HEK293 (cell line): ENCODE results near the gene NAPG.
"Not testable (repeated sequence)": the region's sequence is repeated elsewhere in the genome, so short reads cannot be mapped to it uniquely, and the experiment has no call there.

Experiments
- CTCF ChIA-PET: fragments of 350-600 bp; formaldehyde crosslinking; extraction: SDS; loops from one replicate; lab custom pipeline; 2021; ENCODE audit warnings: antibody characterized with exemption; lab: Yijun Ruan, JAX
- POLR2A ChIA-PET: fragments of 300-600 bp; formaldehyde crosslinking; extraction: SDS; loops from one replicate; lab custom pipeline; 2020; ENCODE audit warnings: antibody characterized with exemption, inconsistent platforms; lab: Yijun Ruan, JAX
- H3K27ac ChIP-seq: fragments of 200-500 bp; sonication (Bioruptor generic); 2 replicates; pipeline ENCODE4 v1.5.1; 2014; ENCODE audit warnings: low read depth, low read length, control low read depth, inconsistent platforms; ENCODE audit errors: extremely low read depth
- H3K36me3 ChIP-seq, 2 experiments: fragments of 200-500 bp in 1 of 2; sonication (Bioruptor generic) in 1 of 2; 1 replicate in 1 of 2; 2 replicates in 1 of 2; pipeline ENCODE4 v1.5.1; 2014 to 2017; ENCODE audit warnings: inconsistent platforms in 2 of 2, low read length in 2 of 2; ENCODE audit not compliant: control insufficient read depth in 2 of 2, insufficient read depth in 1 of 2
- H3K4me1 ChIP-seq: fragments of 200-500 bp; sonication (Bioruptor generic); 2 replicates; pipeline ENCODE4 v1.5.1; 2014; ENCODE audit warnings: mild to moderate bottlenecking, low read length, inconsistent platforms; ENCODE audit not compliant: control insufficient read depth, insufficient read depth
- H3K4me3 ChIP-seq: 2 replicates; pipeline ENCODE4 v1.5.1; 2011; ENCODE audit warnings: low read depth, mild to moderate bottlenecking, control low read depth, low read length, moderate library complexity
- H3K9me3 ChIP-seq: fragments of 200-500 bp; sonication (Bioruptor generic); 2 replicates; pipeline ENCODE4 v1.5.1; 2014; ENCODE audit warnings: low read depth, low read length, inconsistent platforms; ENCODE audit not compliant: control insufficient read depth, insufficient read depth
- BCL11A ChIP-seq: fragments of 450-650 bp; formaldehyde crosslinking; IDR thresholded peaks from 2 replicates; pipeline ENCODE4 v1.5.1; 2016; ENCODE audit warnings: low read depth, missing biosample characterization, missing genetic modification characterization
- BCL11B ChIP-seq: fragments of 450-650 bp; formaldehyde crosslinking; IDR thresholded peaks from 2 replicates; pipeline ENCODE4 v1.5.1; 2016; ENCODE audit warnings: low read depth, missing biosample characterization, missing genetic modification characterization
- FEZF1 ChIP-seq: fragments of 450-650 bp; formaldehyde crosslinking; IDR thresholded peaks from 2 replicates; pipeline ENCODE4 v1.5.1; 2016; ENCODE audit warnings: missing biosample characterization, missing genetic modification characterization
- GLIS1 ChIP-seq: fragments of 450-650 bp; formaldehyde crosslinking; IDR thresholded peaks from 2 replicates; pipeline ENCODE4 v1.5.1; 2016; ENCODE audit warnings: missing biosample characterization, missing genetic modification characterization
- GLIS2 ChIP-seq: fragments of 450-650 bp; formaldehyde crosslinking; IDR thresholded peaks from 2 replicates; pipeline ENCODE4 v1.5.1; 2016; ENCODE audit warnings: missing biosample characterization, missing genetic modification characterization
- IKZF3 ChIP-seq: fragments of 450-650 bp; IDR thresholded peaks from 2 replicates; pipeline ENCODE4 v1.5.0; 2018; ENCODE audit warnings: missing biosample characterization, mild to moderate bottlenecking, missing genetic modification characterization, moderate library complexity
- KLF1 ChIP-seq: fragments of 450-650 bp; formaldehyde crosslinking; IDR thresholded peaks from 2 replicates; pipeline ENCODE4 v1.5.1; 2016; ENCODE audit warnings: missing biosample characterization, missing genetic modification characterization
- KLF8 ChIP-seq: fragments of 450-650 bp; formaldehyde crosslinking; IDR thresholded peaks from 2 replicates; pipeline ENCODE4 v1.5.1; 2016; ENCODE audit warnings: missing biosample characterization, missing genetic modification characterization
- PRDM10 ChIP-seq: fragments of 450-650 bp; formaldehyde crosslinking; IDR thresholded peaks from 2 replicates; pipeline ENCODE4 v1.5.1; 2016; ENCODE audit warnings: missing biosample characterization, missing genetic modification characterization
- ZBTB48 ChIP-seq: fragments of 450-650 bp; formaldehyde crosslinking; IDR thresholded peaks from 2 replicates; pipeline ENCODE4 v1.5.1; 2016; ENCODE audit warnings: missing biosample characterization, missing genetic modification characterization
- ZIC2 ChIP-seq: fragments of 450-650 bp; formaldehyde crosslinking; IDR thresholded peaks from 2 replicates; pipeline ENCODE4 v1.5.1; 2016; ENCODE audit warnings: missing biosample characterization, missing genetic modification characterization
- ZNF138 ChIP-seq: fragments of 450-650 bp; formaldehyde crosslinking; IDR thresholded peaks from 2 replicates; pipeline ENCODE4 v1.5.1; 2016; ENCODE audit warnings: missing biosample characterization, missing genetic modification characterization, borderline replicate concordance
- ZNF140 ChIP-seq: fragments of 450-650 bp; formaldehyde crosslinking; IDR thresholded peaks from 2 replicates; pipeline ENCODE4 v1.5.1; 2016; ENCODE audit warnings: missing biosample characterization, missing genetic modification characterization
- ZNF202 ChIP-seq: fragments of 450-650 bp; formaldehyde crosslinking; IDR thresholded peaks from 2 replicates; pipeline ENCODE4 v1.5.1; 2016; ENCODE audit warnings: missing biosample characterization, missing genetic modification characterization, borderline replicate concordance
- ZNF398 ChIP-seq: fragments of 450-650 bp; formaldehyde crosslinking; IDR thresholded peaks from 2 replicates; pipeline ENCODE4 v1.5.1; 2017; ENCODE audit warnings: missing biosample characterization, missing genetic modification characterization
- ZNF558 ChIP-seq: fragments of 450-650 bp; formaldehyde crosslinking; IDR thresholded peaks from 2 replicates; pipeline ENCODE4 v1.5.1; 2016; ENCODE audit warnings: missing biosample characterization, missing genetic modification characterization
- ZNF585B ChIP-seq: fragments of 450-650 bp; formaldehyde crosslinking; IDR thresholded peaks from 2 replicates; pipeline ENCODE4 v1.5.1; 2016; ENCODE audit warnings: missing biosample characterization, missing genetic modification characterization
- ZNF654 ChIP-seq: fragments of 450-650 bp; formaldehyde crosslinking; IDR thresholded peaks from 2 replicates; pipeline ENCODE4 v1.5.1; 2016; ENCODE audit warnings: low read depth, missing biosample characterization, missing genetic modification characterization
- ZSCAN30 ChIP-seq: fragments of 450-650 bp; IDR thresholded peaks from 2 replicates; pipeline ENCODE4 v1.5.1; 2018; ENCODE audit warnings: missing biosample characterization, mild to moderate bottlenecking, missing genetic modification characterization, moderate library complexity
- TF ChIP-seq, protein P1 (sequence below): fragments of 450-650 bp; formaldehyde crosslinking; IDR thresholded peaks from 2 replicates; pipeline ENCODE4 v1.5.1; 2016; ENCODE audit warnings: missing biosample characterization, missing genetic modification characterization

Gene NAPG

DNA sequence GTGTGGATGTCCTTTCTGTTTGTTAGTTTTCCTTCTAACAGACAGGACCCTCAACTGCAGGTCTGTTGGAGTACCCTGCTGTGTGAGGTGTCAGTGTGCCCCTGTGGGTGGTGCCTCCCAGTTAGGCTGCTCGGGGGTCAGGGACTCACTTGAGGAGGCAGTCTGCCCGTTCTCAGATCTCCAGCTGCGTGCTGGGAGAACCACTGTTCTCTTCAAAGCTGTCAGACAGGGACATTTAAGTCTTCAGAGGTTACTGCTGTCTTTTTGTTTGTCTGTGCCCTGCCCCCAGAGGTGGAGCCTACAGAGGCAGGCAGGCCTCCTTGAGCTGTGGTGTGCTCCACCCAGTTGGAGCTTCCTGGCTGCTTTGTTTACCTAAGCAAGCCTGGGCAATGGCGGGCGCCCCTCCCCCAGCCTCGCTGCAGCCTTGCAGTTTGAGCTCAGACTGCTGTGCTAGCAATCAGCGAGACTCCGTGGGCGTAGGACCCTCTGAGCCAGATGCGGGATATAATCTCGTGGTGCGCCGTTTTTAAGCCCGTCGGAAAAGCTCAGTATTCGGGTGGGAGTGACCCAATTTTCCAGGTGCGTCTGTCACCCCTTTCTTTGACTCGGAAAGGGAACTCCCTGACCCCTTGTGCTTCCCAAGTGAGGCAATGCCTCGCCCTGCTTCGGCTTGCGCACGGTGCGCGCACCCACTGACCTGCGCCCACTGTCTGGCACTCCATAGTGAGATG, 52.2 kb downstream of the NAPG start:
- CTCF ChIA-PET = interaction anchor here (1.0 to 1.3 kb wide), 3 partner anchors 18 to 269 kb away, joined by 3 read pairs; no protein-coding TSS in a partner anchor
- H3K4me1 ChIP-seq, POLR2A ChIA-PET, H3K36me3 ChIP-seq, H3K9me3 ChIP-seq, H3K27ac ChIP-seq, H3K4me3 ChIP-seq: not testable (repeated sequence)
- peak; percentile 65 for TF ChIP-seq ZIC2 (tag by site-specific recombination)
- 0 out of 2 replicates have a peak, but pooled peaks have one; percentile 72 for TF ChIP-seq ZSCAN30 (tag by site-specific recombination)
- peak; percentile 28; the same call in 1 of the 2 replicates for TF ChIP-seq KLF1 (tag by site-specific recombination)
- peak; percentile 48; the same call in 1 of the 2 replicates for TF ChIP-seq PRDM10 (tag by site-specific recombination)
- peak; percentile 63 for TF ChIP-seq GLIS1 (tag by site-specific recombination)
- peak; percentile 80 for TF ChIP-seq IKZF3 (tag by site-specific recombination)
- 0 out of 2 replicates have a peak, but pooled peaks have one; percentile 20 for TF ChIP-seq FEZF1
- peak; percentile 58 for TF ChIP-seq GLIS2
- 0 out of 2 replicates have a peak, but pooled peaks have one; percentile 17 for TF ChIP-seq ZBTB48 (tag by site-specific recombination)

GRCh38 chr18:10578573-10578899, 52.7 kb downstream of the NAPG start:
- H3K36me3 ChIP-seq, H3K4me1 ChIP-seq, H3K4me3 ChIP-seq, H3K9me3 ChIP-seq, H3K27ac ChIP-seq: not testable (repeated sequence)
- POLR2A ChIA-PET = interaction anchor here (0.6 kb wide), 1 partner anchor 12 kb away, joined by 4 read pairs; no protein-coding TSS in a partner anchor
- CTCF ChIA-PET = interaction anchor here (1.0 to 1.3 kb wide), 3 partner anchors 18 to 269 kb away, joined by 3 read pairs; no protein-coding TSS in a partner anchor

DNA sequence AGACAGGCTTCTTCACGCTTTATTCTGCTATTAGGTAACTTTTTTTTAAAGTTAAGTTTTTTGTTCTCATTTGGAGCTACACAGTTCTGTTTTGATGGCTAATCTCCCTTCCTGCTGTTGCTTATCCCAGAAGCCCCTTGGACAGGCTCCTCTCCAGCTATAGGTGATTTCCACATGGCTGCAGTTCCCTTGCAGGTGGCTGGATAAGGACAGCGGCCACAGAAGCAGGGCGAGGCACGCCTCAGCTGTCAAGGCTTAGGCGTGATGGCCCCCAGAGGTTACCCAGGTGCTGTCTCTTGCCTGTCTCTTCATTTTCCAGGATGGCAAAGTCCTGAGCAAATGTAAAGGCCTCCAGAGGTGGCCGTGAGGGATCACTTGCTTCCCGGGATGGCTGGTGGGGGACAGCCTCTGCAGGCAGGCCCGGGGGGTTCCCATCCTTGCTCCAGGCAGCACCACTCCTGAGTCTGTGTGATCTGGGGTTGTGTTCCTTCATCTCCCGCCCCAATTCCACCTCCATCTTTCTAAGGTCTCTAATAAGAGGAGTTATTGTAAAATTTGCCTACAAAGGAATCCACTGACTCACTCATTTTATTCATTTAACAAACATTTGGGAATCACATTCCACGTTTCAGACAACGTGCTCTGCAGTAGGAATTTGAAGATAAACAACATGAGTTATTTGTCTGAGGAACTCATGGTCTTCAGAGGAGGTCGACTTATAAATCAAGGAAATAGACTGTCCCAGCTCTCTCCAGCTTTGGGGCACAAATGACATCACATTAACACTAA, 53.4 kb downstream of the NAPG start:
- H3K36me3 ChIP-seq = no peaks in the 10 kb centered on the region
- CTCF ChIA-PET = interaction anchor here (0.7 to 1.3 kb wide), 2 partner anchors 81 to 222 kb away, joined by 3 to 6 read pairs; no protein-coding TSS in a partner anchor
- no peaks in the 10 kb centered on the region for H3K4me1 ChIP-seq
- H3K27ac ChIP-seq = no peak overlapping the region
- H3K9me3 ChIP-seq = no peaks in the 10 kb centered on the region
- TF ChIP-seq ZNF138 = no peak
- TF ChIP-seq ZNF585B (tag by site-specific recombination) = no peak
- no peak for TF ChIP-seq ZNF558 (tag by site-specific recombination)
- TF ChIP-seq KLF8 (tag by site-specific recombination) = no peak
- no peak for TF ChIP-seq FEZF1
- no peak for TF ChIP-seq ZNF140 (tag by site-specific recombination)
- TF ChIP-seq ZNF202 (tag by site-specific recombination) = no peak
- TF ChIP-seq ZNF398 (tag by site-specific recombination) = no peak
- TF ChIP-seq, protein P1, sequence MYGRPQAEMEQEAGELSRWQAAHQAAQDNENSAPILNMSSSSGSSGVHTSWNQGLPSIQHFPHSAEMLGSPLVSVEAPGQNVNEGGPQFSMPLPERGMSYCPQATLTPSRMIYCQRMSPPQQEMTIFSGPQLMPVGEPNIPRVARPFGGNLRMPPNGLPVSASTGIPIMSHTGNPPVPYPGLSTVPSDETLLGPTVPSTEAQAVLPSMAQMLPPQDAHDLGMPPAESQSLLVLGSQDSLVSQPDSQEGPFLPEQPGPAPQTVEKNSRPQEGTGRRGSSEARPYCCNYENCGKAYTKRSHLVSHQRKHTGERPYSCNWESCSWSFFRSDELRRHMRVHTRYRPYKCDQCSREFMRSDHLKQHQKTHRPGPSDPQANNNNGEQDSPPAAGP (tag by site-specific recombination) = no peak
- no peak for TF ChIP-seq BCL11A (tag by site-specific recombination)
- TF ChIP-seq BCL11B = no peak
- TF ChIP-seq ZNF654 = no peak
- no peak overlapping the region for H3K4me3 ChIP-seq
- POLR2A ChIA-PET = interaction anchor here (0.6 kb wide), 1 partner anchor 11 kb away, joined by 4 read pairs; no protein-coding TSS in a partner anchor
